Hepatocyte (in vitro differentiated cells): ENCODE results near the gene GADD45GIP1. TPM values are rescaled to one million over a fixed set of nuclear protein-coding genes. Genes with fewer than 3 reads are reported as not detected.

Source experiments
- DNase-seq: peaks from one replicate; pipeline ENCODE4 v3.0.0-alpha.2; 2016; ENCODE audit warnings: low spot score
- H2AFZ ChIP-seq: fragments of 200-600 bp; sonication (generic); 2 replicates; pipeline ENCODE4 v1.6.0; 2016; ENCODE audit warnings: antibody characterized with exemption, mild to moderate bottlenecking
- H3K27ac ChIP-seq: fragments of 200-600 bp; sonication (generic); 2 replicates; pipeline ENCODE4 v1.5.1; 2016; ENCODE audit warnings: mild to moderate bottlenecking
- H3K27me3 ChIP-seq: fragments of 200-600 bp; sonication (generic); 2 replicates; pipeline ENCODE4 v1.6.1; 2016
- H3K36me3 ChIP-seq: fragments of 200-600 bp; sonication (generic); replicated peaks from 2 replicates; pipeline ENCODE4 v1.5.1; 2016; ENCODE audit warnings: low read depth; ENCODE audit not compliant: insufficient read depth
- H3K4me1 ChIP-seq: fragments of 200-600 bp; sonication (generic); 2 replicates; pipeline ENCODE4 v1.5.1; 2016; ENCODE audit warnings: mild to moderate bottlenecking, moderate library complexity; ENCODE audit not compliant: insufficient read depth
- H3K4me2 ChIP-seq: fragments of 200-600 bp; sonication (generic); 2 replicates; pipeline ENCODE4 v1.6.0; 2016
- H3K4me3 ChIP-seq: fragments of 200-600 bp; sonication (generic); 2 replicates; pipeline ENCODE4 v1.5.1; 2016; ENCODE audit warnings: mild to moderate bottlenecking
- H3K79me2 ChIP-seq: fragments of 200-600 bp; sonication (generic); 2 replicates; pipeline ENCODE4 v1.6.0; 2017; ENCODE audit warnings: mild to moderate bottlenecking
- H3K9me2 ChIP-seq: fragments of 200-600 bp; sonication (generic); replicated peaks from 2 replicates; pipeline ENCODE4 v1.6.0; 2017; ENCODE audit warnings: mild to moderate bottlenecking; ENCODE audit not compliant: insufficient read depth
- H3K9me3 ChIP-seq: fragments of 200-600 bp; sonication (generic); 2 replicates; pipeline ENCODE4 v1.5.1; 2016; ENCODE audit warnings: low read depth, mild to moderate bottlenecking
- H4K20me1 ChIP-seq: fragments of 200-600 bp; sonication (generic); 2 replicates; pipeline ENCODE4 v1.6.0; 2016; ENCODE audit warnings: mild to moderate bottlenecking; ENCODE audit not compliant: insufficient read depth, poor library complexity, severe bottlenecking
- EZH2 ChIP-seq: fragments of 200-600 bp; sonication (generic); IDR thresholded peaks from 2 replicates; pipeline ENCODE4 v1.6.1; 2016; ENCODE audit warnings: antibody characterized with exemption, mild to moderate bottlenecking, borderline replicate concordance
- WGBS: methylation state at CpG from one replicate; pipeline ENCODE4 v1.1.6; 2016; ENCODE audit warnings: low lambda C conversion rate; ENCODE audit errors: missing lambda C conversion rate; 5-methylcytosine and 5-hydroxymethylcytosine counted together
- microRNA-seq: library from miRNA; unstranded; fragments of <30 nt; microRNA quantifications from one replicate; pipeline ENCODE4, GENCODE V29; 2017
- polyA plus RNA-seq: library from polyadenylated mRNA; unstranded; fragments of >200 nt; fragmentation: Nextera tagmentation; extraction: Ambion mirVana; gene quantifications from 2 replicates; pipeline ENCODE4 v1.2.1, GENCODE V29; 2016
- small RNA-seq: library from RNA; depleted of rRNA; stranded (forward); fragments of <200 nt; gene quantifications from one replicate; pipeline ENCODE3, GENCODE V24; 2014
- total RNA-seq: library from RNA; depleted of rRNA; stranded (reverse); fragments of >200 nt; gene quantifications from 2 replicates; pipeline ENCODE4 v1.2.3, GENCODE V29; 2014

Gene GADD45GIP1
- total and polyA plus RNA-seq, 2 experiments from 2014 or later: 21.0 to 109 TPM

GRCh38 chr19:12907166-12907565 is 49.9 kb downstream of the GADD45GIP1 start:
- no peak overlapping the region for H3K4me3 ChIP-seq
- no peaks in the 10 kb centered on the region for H3K27me3 ChIP-seq
- H3K9me2 ChIP-seq: no peaks in the 10 kb centered on the region
- no peaks in the 10 kb centered on the region for H3K36me3 ChIP-seq
- no peaks in the 10 kb centered on the region for H3K79me2 ChIP-seq
- H3K9me3 ChIP-seq: no peaks in the 10 kb centered on the region
- no peak for TF ChIP-seq EZH2
- 77% methylated on average over 9 of the region's 9 CpGs for WGBS
- no peak overlapping the region for H3K4me2 ChIP-seq
- H3K4me1 ChIP-seq: peaks cover under 1% of the 10 kb centered on the region
- H2AFZ ChIP-seq: no peak overlapping the region
- no peak overlapping the region for H3K27ac ChIP-seq
- no peak for DNase-seq
- H4K20me1 ChIP-seq: no peaks in the 10 kb centered on the region

Small RNAs within 50 kb of the gene (microRNA-seq; reads per million reads assigned to microRNA genes)
- gene MIR5695 (not detected), gene MIR6515 (11.2 reads per million, percentile 26 among the genes with 10 or more reads in this experiment)

Small RNAs within 50 kb of the gene (small RNA-seq; reads per million reads assigned to genes)
- gene MIR5695 (0.16 reads per million), gene MIR6515 (0.68 reads per million, percentile 55 among the genes with 10 or more reads in this experiment)

Other genes starting within 250 kb of the GADD45GIP1 start
- gene TNPO2, start 233.3 kb downstream of the GADD45GIP1 start, total RNA-seq: 41.4 and 65.2 TPM in 2 replicates
- gene TNPO2, start 233.3 kb downstream of the GADD45GIP1 start, polyA plus RNA-seq: 11.7 and 16.0 TPM in 2 replicates
- 243 and 268 TPM in 2 replicates for gene TRIR, start 222.5 kb downstream of the GADD45GIP1 start, total RNA-seq
- 246 and 259 TPM in 2 replicates for gene TRIR, start 222.5 kb downstream of the GADD45GIP1 start, polyA plus RNA-seq
- gene GET3, start 219.7 kb downstream of the GADD45GIP1 start, total RNA-seq: 52.3 and 79.6 TPM in 2 replicates
- gene GET3, start 219.7 kb downstream of the GADD45GIP1 start, polyA plus RNA-seq: 85.4 and 108 TPM in 2 replicates
- gene BEST2, start 205.4 kb downstream of the GADD45GIP1 start, total RNA-seq: not detected in 2 replicates
- not detected in 2 replicates for gene BEST2, start 205.4 kb downstream of the GADD45GIP1 start, polyA plus RNA-seq
- gene HOOK2, start 181.7 kb downstream of the GADD45GIP1 start, total RNA-seq: 44.3 and 70.5 TPM in 2 replicates
- 113 and 128 TPM in 2 replicates for gene HOOK2, start 181.7 kb downstream of the GADD45GIP1 start, polyA plus RNA-seq
- gene JUNB, start 165.7 kb downstream of the GADD45GIP1 start, total RNA-seq: 343 and 399 TPM in 2 replicates
- gene JUNB, start 165.7 kb downstream of the GADD45GIP1 start, polyA plus RNA-seq: 539 and 633 TPM in 2 replicates
- 497 and 589 TPM in 2 replicates for gene PRDX2, start 155.4 kb downstream of the GADD45GIP1 start, total RNA-seq
- gene PRDX2, start 155.4 kb downstream of the GADD45GIP1 start, polyA plus RNA-seq: 581 and 582 TPM in 2 replicates
- gene THSD8, start 155.2 kb downstream of the GADD45GIP1 start, total RNA-seq: not detected in 2 replicates
- 5.1 and 5.7 TPM in 2 replicates for gene THSD8, start 155.2 kb downstream of the GADD45GIP1 start, polyA plus RNA-seq
- gene RNASEH2A, start 150.6 kb downstream of the GADD45GIP1 start, total RNA-seq: 8.3 and 9.3 TPM in 2 replicates
- 20.4 and 25.7 TPM in 2 replicates for gene RNASEH2A, start 150.6 kb downstream of the GADD45GIP1 start, polyA plus RNA-seq
- gene RTBDN, start 122.6 kb downstream of the GADD45GIP1 start, total RNA-seq: 0.32 TPM in 1 of 2 replicates, not detected in the other
- gene RTBDN, start 122.6 kb downstream of the GADD45GIP1 start, polyA plus RNA-seq: 0.36 TPM in 1 of 2 replicates, not detected in the other
- gene MAST1, start 118.7 kb downstream of the GADD45GIP1 start, total RNA-seq: 0.20 and 0.32 TPM in 2 replicates
- gene MAST1, start 118.7 kb downstream of the GADD45GIP1 start, polyA plus RNA-seq: 0.22 and 0.54 TPM in 2 replicates
- gene DNASE2, start 75.8 kb downstream of the GADD45GIP1 start, total RNA-seq: 25.7 and 31.5 TPM in 2 replicates
- 41.3 and 41.9 TPM in 2 replicates for gene DNASE2, start 75.8 kb downstream of the GADD45GIP1 start, polyA plus RNA-seq
- 0.37 TPM in 1 of 2 replicates, not detected in the other for gene KLF1, start 70.0 kb downstream of the GADD45GIP1 start, total RNA-seq
- gene KLF1, start 70.0 kb downstream of the GADD45GIP1 start, polyA plus RNA-seq: not detected in 2 replicates
- 31.7 and 34.2 TPM in 2 replicates for gene GCDH, start 66.1 kb downstream of the GADD45GIP1 start, total RNA-seq
- 23.4 and 30.7 TPM in 2 replicates for gene GCDH, start 66.1 kb downstream of the GADD45GIP1 start, polyA plus RNA-seq
- 0.67 TPM in 1 of 2 replicates, not detected in the other for gene SYCE2, start 37.9 kb downstream of the GADD45GIP1 start, total RNA-seq
- gene SYCE2, start 37.9 kb downstream of the GADD45GIP1 start, polyA plus RNA-seq: 0.77 TPM in 1 of 2 replicates, not detected in the other
- gene FARSA, start 23.5 kb downstream of the GADD45GIP1 start, total RNA-seq: 36.2 and 45.6 TPM in 2 replicates
- gene FARSA, start 23.5 kb downstream of the GADD45GIP1 start, polyA plus RNA-seq: 86.5 and 95.3 TPM in 2 replicates
- 1,414 and 1,442 TPM in 2 replicates for gene CALR, start 18.6 kb downstream of the GADD45GIP1 start, total RNA-seq
- gene CALR, start 18.6 kb downstream of the GADD45GIP1 start, polyA plus RNA-seq: 915 and 922 TPM in 2 replicates
- 64.5 and 65.8 TPM in 2 replicates for gene RAD23A, start 11.4 kb downstream of the GADD45GIP1 start, total RNA-seq
- gene RAD23A, start 11.4 kb downstream of the GADD45GIP1 start, polyA plus RNA-seq: 130 and 140 TPM in 2 replicates
- gene DAND5, start 12.4 kb upstream of the GADD45GIP1 start, total RNA-seq: 0.17 TPM in 1 of 2 replicates, not detected in the other
- gene DAND5, start 12.4 kb upstream of the GADD45GIP1 start, polyA plus RNA-seq: not detected in 2 replicates
- gene NFIX, start 38.3 kb upstream of the GADD45GIP1 start, total RNA-seq: 3.8 and 12.8 TPM in 2 replicates
- gene NFIX, start 38.3 kb upstream of the GADD45GIP1 start, polyA plus RNA-seq: 6.3 and 10.2 TPM in 2 replicates
- 0.36 and 0.47 TPM in 2 replicates for gene LYL1, start 145.6 kb upstream of the GADD45GIP1 start, total RNA-seq
- 1.0 and 1.4 TPM in 2 replicates for gene LYL1, start 145.6 kb upstream of the GADD45GIP1 start, polyA plus RNA-seq
- gene TRMT1, start 159.5 kb upstream of the GADD45GIP1 start, total RNA-seq: 21.0 and 31.2 TPM in 2 replicates
- 33.4 and 45.1 TPM in 2 replicates for gene TRMT1, start 159.5 kb upstream of the GADD45GIP1 start, polyA plus RNA-seq
- gene NACC1, start 161.0 kb upstream of the GADD45GIP1 start, total RNA-seq: 32.6 and 35.0 TPM in 2 replicates
- gene NACC1, start 161.0 kb upstream of the GADD45GIP1 start, polyA plus RNA-seq: 9.7 and 11.1 TPM in 2 replicates
- 63.4 and 66.5 TPM in 2 replicates for gene STX10, start 193.2 kb upstream of the GADD45GIP1 start, total RNA-seq
- gene STX10, start 193.2 kb upstream of the GADD45GIP1 start, polyA plus RNA-seq: 82.2 and 106 TPM in 2 replicates
- gene IER2, start 193.2 kb upstream of the GADD45GIP1 start, total RNA-seq: 64.2 and 101 TPM in 2 replicates
- 325 and 369 TPM in 2 replicates for gene IER2, start 193.2 kb upstream of the GADD45GIP1 start, polyA plus RNA-seq